Measurements from ENCODE around the gene CDK6. TPM values are rescaled to one million over a fixed set of nuclear protein-coding genes. Genes with fewer than 3 reads are reported as not detected.

Gene CDK6
- total and polyA plus RNA-seq, 2 experiments from 2014 or later = 7.4 to 23.7 TPM

DNA sequence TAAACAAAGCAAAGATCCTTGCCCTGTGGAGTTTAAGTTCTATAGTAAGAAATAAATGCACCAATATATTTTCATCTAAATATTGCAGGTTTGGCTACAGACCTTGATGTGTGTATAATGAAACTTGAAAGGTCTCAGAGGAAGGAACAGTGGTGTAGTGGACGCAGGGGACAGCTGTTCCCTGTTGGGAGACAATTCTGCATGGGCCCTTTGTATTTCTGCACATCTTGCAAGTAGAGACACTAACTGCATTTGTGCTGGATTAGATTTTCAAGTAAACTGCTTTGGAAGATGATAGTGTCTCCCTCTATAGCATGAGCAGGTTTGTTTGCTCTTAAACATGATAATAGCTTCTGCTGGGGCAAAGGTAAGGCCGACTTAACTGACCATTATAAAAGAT is 188.7 kb downstream of the CDK6 start:
- no peaks in the 10 kb centered on the region for H3K36me3 ChIP-seq (ENCODE audit: insufficient read depth)
- H3K27ac ChIP-seq (ENCODE audit: low read depth) = no peak overlapping the region
- no peak overlapping the region for H3K4me3 ChIP-seq
- H3F3A ChIP-seq (replicated peaks; ENCODE audit: low read depth) = no peaks in the 10 kb centered on the region
- Mint-ChIP-seq H3K4me1 (peaks cover 8% of the 10 kb centered on the region; the same call in 2 of the 3 replicates), H3K9me3 (no peaks in the 10 kb centered on the region), H3K27ac (no peak overlapping the region), H3K36me3 (ENCODE audit: low read depth) (no peaks in the 10 kb centered on the region), H3K4me3 (no peak overlapping the region), H3K27me3 (ENCODE audit: insufficient read depth, low read depth, poor library complexity) (peaks cover 7% of the 10 kb centered on the region)
- H3K9me2 ChIP-seq (ENCODE audit: insufficient read depth) = no peaks in the 10 kb centered on the region
- DNase-seq (ENCODE audit: low spot score) (no peak), ATAC-seq (no peak)
- H3K79me2 ChIP-seq (replicated peaks; ENCODE audit: insufficient read depth) = no peaks in the 10 kb centered on the region
- H3K4me1 ChIP-seq (ENCODE audit: insufficient read depth) = no peaks in the 10 kb centered on the region; the same call in 1 of the 2 replicates
- H4K20me1 ChIP-seq (replicated peaks; ENCODE audit: insufficient read depth) = no peaks in the 10 kb centered on the region
- TF ChIP-seq ZNF331 (CRISPR knock-in tag; IDR thresholded peaks at IDR 0.05; ENCODE audit: low read depth) = no peak
- TF ChIP-seq, protein P1, sequence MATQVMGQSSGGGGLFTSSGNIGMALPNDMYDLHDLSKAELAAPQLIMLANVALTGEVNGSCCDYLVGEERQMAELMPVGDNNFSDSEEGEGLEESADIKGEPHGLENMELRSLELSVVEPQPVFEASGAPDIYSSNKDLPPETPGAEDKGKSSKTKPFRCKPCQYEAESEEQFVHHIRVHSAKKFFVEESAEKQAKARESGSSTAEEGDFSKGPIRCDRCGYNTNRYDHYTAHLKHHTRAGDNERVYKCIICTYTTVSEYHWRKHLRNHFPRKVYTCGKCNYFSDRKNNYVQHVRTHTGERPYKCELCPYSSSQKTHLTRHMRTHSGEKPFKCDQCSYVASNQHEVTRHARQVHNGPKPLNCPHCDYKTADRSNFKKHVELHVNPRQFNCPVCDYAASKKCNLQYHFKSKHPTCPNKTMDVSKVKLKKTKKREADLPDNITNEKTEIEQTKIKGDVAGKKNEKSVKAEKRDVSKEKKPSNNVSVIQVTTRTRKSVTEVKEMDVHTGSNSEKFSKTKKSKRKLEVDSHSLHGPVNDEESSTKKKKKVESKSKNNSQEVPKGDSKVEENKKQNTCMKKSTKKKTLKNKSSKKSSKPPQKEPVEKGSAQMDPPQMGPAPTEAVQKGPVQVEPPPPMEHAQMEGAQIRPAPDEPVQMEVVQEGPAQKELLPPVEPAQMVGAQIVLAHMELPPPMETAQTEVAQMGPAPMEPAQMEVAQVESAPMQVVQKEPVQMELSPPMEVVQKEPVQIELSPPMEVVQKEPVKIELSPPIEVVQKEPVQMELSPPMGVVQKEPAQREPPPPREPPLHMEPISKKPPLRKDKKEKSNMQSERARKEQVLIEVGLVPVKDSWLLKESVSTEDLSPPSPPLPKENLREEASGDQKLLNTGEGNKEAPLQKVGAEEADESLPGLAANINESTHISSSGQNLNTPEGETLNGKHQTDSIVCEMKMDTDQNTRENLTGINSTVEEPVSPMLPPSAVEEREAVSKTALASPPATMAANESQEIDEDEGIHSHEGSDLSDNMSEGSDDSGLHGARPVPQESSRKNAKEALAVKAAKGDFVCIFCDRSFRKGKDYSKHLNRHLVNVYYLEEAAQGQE (IDR thresholded peaks at IDR 0.05; ENCODE audit: unreplicated experiment) = no peak
- TF ChIP-seq CREB1 (CRISPR knock-in tag; IDR thresholded peaks at IDR 0.05; ENCODE audit: low read depth) = no peak
- TF ChIP-seq, protein P2, sequence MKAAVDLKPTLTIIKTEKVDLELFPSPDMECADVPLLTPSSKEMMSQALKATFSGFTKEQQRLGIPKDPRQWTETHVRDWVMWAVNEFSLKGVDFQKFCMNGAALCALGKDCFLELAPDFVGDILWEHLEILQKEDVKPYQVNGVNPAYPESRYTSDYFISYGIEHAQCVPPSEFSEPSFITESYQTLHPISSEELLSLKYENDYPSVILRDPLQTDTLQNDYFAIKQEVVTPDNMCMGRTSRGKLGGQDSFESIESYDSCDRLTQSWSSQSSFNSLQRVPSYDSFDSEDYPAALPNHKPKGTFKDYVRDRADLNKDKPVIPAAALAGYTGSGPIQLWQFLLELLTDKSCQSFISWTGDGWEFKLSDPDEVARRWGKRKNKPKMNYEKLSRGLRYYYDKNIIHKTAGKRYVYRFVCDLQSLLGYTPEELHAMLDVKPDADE (IDR thresholded peaks at IDR 0.05) = no peak
- TF ChIP-seq NANOG (IDR thresholded peaks at IDR 0.05; ENCODE audit: borderline replicate concordance) = no peak
- TF ChIP-seq POLR2AphosphoS5 (IDR thresholded peaks at IDR 0.05; ENCODE audit: low read depth) = no peak
- TF ChIP-seq, protein P3, sequence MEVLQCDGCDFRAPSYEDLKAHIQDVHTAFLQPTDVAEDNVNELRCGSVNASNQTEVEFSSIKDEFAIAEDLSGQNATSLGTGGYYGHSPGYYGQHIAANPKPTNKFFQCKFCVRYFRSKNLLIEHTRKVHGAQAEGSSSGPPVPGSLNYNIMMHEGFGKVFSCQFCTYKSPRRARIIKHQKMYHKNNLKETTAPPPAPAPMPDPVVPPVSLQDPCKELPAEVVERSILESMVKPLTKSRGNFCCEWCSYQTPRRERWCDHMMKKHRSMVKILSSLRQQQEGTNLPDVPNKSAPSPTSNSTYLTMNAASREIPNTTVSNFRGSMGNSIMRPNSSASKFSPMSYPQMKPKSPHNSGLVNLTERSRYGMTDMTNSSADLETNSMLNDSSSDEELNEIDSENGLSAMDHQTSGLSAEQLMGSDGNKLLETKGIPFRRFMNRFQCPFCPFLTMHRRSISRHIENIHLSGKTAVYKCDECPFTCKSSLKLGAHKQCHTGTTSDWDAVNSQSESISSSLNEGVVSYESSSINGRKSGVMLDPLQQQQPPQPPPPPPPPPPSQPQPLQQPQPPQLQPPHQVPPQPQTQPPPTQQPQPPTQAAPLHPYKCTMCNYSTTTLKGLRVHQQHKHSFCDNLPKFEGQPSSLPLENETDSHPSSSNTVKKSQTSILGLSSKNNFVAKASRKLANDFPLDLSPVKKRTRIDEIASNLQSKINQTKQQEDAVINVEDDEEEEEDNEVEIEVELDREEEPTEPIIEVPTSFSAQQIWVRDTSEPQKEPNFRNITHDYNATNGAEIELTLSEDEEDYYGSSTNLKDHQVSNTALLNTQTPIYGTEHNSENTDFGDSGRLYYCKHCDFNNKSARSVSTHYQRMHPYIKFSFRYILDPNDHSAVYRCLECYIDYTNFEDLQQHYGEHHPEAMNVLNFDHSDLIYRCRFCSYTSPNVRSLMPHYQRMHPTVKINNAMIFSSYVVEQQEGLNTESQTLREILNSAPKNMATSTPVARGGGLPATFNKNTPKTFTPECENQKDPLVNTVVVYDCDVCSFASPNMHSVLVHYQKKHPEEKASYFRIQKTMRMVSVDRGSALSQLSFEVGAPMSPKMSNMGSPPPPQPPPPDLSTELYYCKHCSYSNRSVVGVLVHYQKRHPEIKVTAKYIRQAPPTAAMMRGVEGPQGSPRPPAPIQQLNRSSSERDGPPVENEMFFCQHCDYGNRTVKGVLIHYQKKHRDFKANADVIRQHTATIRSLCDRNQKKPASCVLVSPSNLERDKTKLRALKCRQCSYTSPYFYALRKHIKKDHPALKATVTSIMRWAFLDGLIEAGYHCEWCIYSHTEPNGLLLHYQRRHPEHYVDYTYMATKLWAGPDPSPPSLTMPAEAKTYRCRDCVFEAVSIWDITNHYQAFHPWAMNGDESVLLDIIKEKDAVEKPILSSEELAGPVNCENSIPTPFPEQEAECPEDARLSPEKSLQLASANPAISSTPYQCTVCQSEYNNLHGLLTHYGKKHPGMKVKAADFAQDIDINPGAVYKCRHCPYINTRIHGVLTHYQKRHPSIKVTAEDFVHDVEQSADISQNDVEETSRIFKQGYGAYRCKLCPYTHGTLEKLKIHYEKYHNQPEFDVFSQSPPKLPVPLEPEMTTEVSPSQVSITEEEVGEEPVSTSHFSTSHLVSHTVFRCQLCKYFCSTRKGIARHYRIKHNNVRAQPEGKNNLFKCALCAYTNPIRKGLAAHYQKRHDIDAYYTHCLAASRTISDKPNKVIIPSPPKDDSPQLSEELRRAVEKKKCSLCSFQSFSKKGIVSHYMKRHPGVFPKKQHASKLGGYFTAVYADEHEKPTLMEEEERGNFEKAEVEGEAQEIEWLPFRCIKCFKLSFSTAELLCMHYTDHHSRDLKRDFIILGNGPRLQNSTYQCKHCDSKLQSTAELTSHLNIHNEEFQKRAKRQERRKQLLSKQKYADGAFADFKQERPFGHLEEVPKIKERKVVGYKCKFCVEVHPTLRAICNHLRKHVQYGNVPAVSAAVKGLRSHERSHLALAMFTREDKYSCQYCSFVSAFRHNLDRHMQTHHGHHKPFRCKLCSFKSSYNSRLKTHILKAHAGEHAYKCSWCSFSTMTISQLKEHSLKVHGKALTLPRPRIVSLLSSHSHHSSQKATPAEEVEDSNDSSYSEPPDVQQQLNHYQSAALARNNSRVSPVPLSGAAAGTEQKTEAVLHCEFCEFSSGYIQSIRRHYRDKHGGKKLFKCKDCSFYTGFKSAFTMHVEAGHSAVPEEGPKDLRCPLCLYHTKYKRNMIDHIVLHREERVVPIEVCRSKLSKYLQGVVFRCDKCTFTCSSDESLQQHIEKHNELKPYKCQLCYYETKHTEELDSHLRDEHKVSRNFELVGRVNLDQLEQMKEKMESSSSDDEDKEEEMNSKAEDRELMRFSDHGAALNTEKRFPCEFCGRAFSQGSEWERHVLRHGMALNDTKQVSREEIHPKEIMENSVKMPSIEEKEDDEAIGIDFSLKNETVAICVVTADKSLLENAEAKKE (CRISPR knock-in tag; IDR thresholded peaks at IDR 0.05) = no peak
- TF ChIP-seq ZNF114 (CRISPR knock-in tag; IDR thresholded peaks at IDR 0.05) = no peak
- no peak for TF ChIP-seq EZH2phosphoT487 (IDR thresholded peaks at IDR 0.05; ENCODE audit: unreplicated experiment)
- no peak overlapping the region for H3K4me2 ChIP-seq
- H3K27me3 ChIP-seq (ENCODE audit: insufficient read depth) = no peaks in the 10 kb centered on the region
- no peak overlapping the region for H2AFZ ChIP-seq
